K562 (cell line): ENCODE measurements around the gene COQ8A. TPM values are rescaled to one million over a fixed set of nuclear protein-coding genes. Genes with fewer than 3 reads are reported as not detected.
A peak's percentile ranks its signal among the peaks of the same experiment; 100 is the strongest.

Experiments
- ARNT ChIP-seq, 2 experiments: fragments of 450-650 bp; IDR thresholded peaks; 2 replicates each; pipeline ENCODE4 v1.6.1; 2016; ENCODE audit warnings: mild to moderate bottlenecking in 1 of 2
- CBX3 ChIP-seq, 2 experiments: IDR thresholded peaks; 1 replicate in 1 of 2; 2 replicates in 1 of 2; pipeline ENCODE4 v1.6.1; 2012; ENCODE audit warnings: inconsistent platforms in 2 of 2, low read length in 2 of 2, borderline replicate concordance in 1 of 2, control low read depth in 1 of 2
- CBX5 ChIP-seq: IDR thresholded peaks from 2 replicates; pipeline ENCODE4 v1.6.1; 2014; ENCODE audit warnings: low read depth, borderline replicate concordance
- CHD4 ChIP-seq: fragments of 200-600 bp; sonication (generic); IDR thresholded peaks from 3 replicates; pipeline ENCODE4 v1.6.1; 2012; ENCODE audit warnings: low read depth, mild to moderate bottlenecking, mixed read lengths, low read length, inconsistent platforms; ENCODE audit not compliant: insufficient read depth, insufficient replicate concordance, poor library complexity, severe bottlenecking
- FOXA3 ChIP-seq, 2 experiments: fragments of 450-650 bp in 1 of 2; sonication (generic) in 1 of 2; formaldehyde crosslinking; IDR thresholded peaks in 1 of 2; conservative IDR thresholded peaks in 1 of 2; 2 replicates each; pipeline versions ENCODE4 v1.4.0 to v1.8.0; 2020 to 2022; ENCODE audit warnings: mild to moderate bottlenecking in 2 of 2, missing genetic modification reagents in 1 of 2
- RBM14 ChIP-seq: fragments of 200-400 bp; formaldehyde crosslinking; IDR thresholded peaks from 2 replicates; pipeline ENCODE4 v1.6.1; 2018; ENCODE audit warnings: low read depth, mild to moderate bottlenecking, low read length, moderate library complexity, borderline replicate concordance; ENCODE audit not compliant: insufficient read depth
- RBM25 ChIP-seq: fragments of 200-400 bp; formaldehyde crosslinking; IDR thresholded peaks from 2 replicates; pipeline ENCODE4 v1.6.1; 2018; ENCODE audit warnings: low read length, low read depth, moderate library complexity; ENCODE audit not compliant: severe bottlenecking
- SAFB ChIP-seq: fragments of 200-400 bp; formaldehyde crosslinking; IDR thresholded peaks from 2 replicates; pipeline ENCODE4 v1.6.1; 2017; ENCODE audit warnings: low read depth, low read length, borderline replicate concordance
- SRSF9 ChIP-seq: fragments of 200-400 bp; formaldehyde crosslinking; IDR thresholded peaks from 2 replicates; pipeline ENCODE4 v1.6.1; 2017; ENCODE audit warnings: low read depth, low read length, borderline replicate concordance
- TRIM24 ChIP-seq, 2 experiments: fragments of 450-650 bp; IDR thresholded peaks; 2 replicates each; pipeline ENCODE4 v1.6.1; 2016
- TRIM28 ChIP-seq: fragments of 450-650 bp; IDR thresholded peaks from 2 replicates; pipeline ENCODE4 v1.6.1; 2017
- ZNF253 ChIP-seq: fragments of 250-450 bp; sonication (Bioruptor Pico); conservative IDR thresholded peaks from 2 replicates; pipeline ENCODE4 v1.6.1; 2021; ENCODE audit warnings: mild to moderate bottlenecking
- ZNF830 ChIP-seq: fragments of 250-450 bp; sonication (Bioruptor Pico); IDR thresholded peaks from 2 replicates; pipeline ENCODE4 v1.5.0; 2021; ENCODE audit warnings: mild to moderate bottlenecking
- polyA plus RNA-seq, 8 experiments: library from polyadenylated mRNA; depleted of rRNA in 4 of 8; stranded (reverse) in 5 of 8; unstranded in 3 of 8; fragments of >200 nt; fragmentation: Nextera tagmentation in 2 of 8; fragmentation: Illumina TruSeq in 1 of 8; extraction: Ambion mirVana in 2 of 8; extraction: Trizol in 1 of 8; gene quantifications; 2 replicates each; pipeline versions ENCODE4 v1.2.1 to v1.2.3, GENCODE V29; 2011 to 2014; ENCODE audit warnings: inconsistent platforms in 1 of 8, missing spikeins in 1 of 8
- total RNA-seq, 7 experiments: library from RNA; depleted of rRNA in 6 of 7; stranded (reverse); fragments of >200 nt in 6 of 7; fragmentation: Illumina TruSeq in 2 of 7; extraction: Trizol in 2 of 7; gene quantifications; 2 replicates each; pipeline versions ENCODE4 v1.2.1 to v1.2.3, GENCODE V29; 2011 to 2021; ENCODE audit warnings: low replicate concordance in 1 of 7
- TF ChIP-seq, protein P1 (sequence below): fragments of 450-650 bp; formaldehyde crosslinking; IDR thresholded peaks from 2 replicates; pipeline ENCODE4 v1.4.0; 2020; ENCODE audit warnings: mild to moderate bottlenecking, moderate library complexity
- TF ChIP-seq, protein P2 (sequence below): fragments of 250-450 bp; sonication (Bioruptor Pico); IDR thresholded peaks from 2 replicates; pipeline ENCODE4 v1.8.0; 2021; ENCODE audit warnings: mild to moderate bottlenecking, moderate library complexity
- TF ChIP-seq, protein P3 (sequence below): sonication (generic); formaldehyde crosslinking; IDR thresholded peaks from 2 replicates; pipeline ENCODE4 v1.8.1; 2022; ENCODE audit warnings: missing genetic modification reagents

Gene COQ8A
- total and polyA plus RNA-seq, 9 of the 15 experiments (the other 6 are each of a cell fraction or from before 2014, with no cell fraction given), result 2.6 to 54.3 (median 32.4) TPM

DNA sequence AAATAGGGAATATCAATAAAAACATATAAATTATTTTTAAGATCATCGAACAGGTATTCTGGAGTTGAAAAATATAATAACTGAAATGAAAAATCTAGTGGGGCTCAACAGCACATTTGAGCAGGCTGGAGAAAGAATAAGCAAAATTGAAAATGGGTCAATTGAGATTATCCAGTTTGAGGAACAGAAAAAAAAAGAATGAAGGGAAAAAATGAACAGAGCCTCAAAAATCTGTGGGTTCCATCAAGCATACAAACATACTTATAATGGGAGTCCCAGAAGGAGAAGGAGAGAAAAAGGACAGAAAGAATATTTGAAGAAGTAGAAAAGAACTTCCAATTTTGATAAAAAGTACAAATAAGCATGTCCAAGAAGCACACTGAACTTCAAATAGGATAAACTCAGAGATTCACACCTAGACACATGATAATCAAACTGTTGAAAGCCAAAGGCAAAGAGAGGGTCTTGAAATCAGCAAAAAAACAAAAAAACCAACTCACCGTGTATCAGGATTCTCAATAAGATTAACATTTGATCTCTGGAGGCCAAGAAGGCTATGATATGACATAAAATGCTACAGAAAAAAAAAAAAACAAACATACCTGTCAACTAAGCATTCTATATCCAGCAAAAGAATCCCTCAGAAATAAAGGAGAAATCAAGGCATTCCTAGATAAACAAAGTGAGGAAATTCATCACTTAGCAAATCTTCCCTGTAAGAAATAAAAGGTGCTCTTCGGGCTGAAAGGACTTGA is 5.4 kb upstream of the COQ8A start (continued):
- peak in 1 of 2 experiments; percentile 99; a peak in 2 of 3 replicates for TF ChIP-seq CBX3 (IDR thresholded peaks at IDR 0.05; ENCODE audit: borderline replicate concordance in 1 of 2, low read length in 2 of 2)
- TF ChIP-seq CHD4, result no peak
- TF ChIP-seq, protein P1, sequence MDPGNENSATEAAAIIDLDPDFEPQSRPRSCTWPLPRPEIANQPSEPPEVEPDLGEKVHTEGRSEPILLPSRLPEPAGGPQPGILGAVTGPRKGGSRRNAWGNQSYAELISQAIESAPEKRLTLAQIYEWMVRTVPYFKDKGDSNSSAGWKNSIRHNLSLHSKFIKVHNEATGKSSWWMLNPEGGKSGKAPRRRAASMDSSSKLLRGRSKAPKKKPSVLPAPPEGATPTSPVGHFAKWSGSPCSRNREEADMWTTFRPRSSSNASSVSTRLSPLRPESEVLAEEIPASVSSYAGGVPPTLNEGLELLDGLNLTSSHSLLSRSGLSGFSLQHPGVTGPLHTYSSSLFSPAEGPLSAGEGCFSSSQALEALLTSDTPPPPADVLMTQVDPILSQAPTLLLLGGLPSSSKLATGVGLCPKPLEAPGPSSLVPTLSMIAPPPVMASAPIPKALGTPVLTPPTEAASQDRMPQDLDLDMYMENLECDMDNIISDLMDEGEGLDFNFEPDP, result no peak
- TF ChIP-seq, protein P2, sequence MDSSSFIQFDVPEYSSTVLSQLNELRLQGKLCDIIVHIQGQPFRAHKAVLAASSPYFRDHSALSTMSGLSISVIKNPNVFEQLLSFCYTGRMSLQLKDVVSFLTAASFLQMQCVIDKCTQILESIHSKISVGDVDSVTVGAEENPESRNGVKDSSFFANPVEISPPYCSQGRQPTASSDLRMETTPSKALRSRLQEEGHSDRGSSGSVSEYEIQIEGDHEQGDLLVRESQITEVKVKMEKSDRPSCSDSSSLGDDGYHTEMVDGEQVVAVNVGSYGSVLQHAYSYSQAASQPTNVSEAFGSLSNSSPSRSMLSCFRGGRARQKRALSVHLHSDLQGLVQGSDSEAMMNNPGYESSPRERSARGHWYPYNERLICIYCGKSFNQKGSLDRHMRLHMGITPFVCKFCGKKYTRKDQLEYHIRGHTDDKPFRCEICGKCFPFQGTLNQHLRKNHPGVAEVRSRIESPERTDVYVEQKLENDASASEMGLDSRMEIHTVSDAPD (CRISPR knock-in tag), result no peak
- TF ChIP-seq, protein P3, sequence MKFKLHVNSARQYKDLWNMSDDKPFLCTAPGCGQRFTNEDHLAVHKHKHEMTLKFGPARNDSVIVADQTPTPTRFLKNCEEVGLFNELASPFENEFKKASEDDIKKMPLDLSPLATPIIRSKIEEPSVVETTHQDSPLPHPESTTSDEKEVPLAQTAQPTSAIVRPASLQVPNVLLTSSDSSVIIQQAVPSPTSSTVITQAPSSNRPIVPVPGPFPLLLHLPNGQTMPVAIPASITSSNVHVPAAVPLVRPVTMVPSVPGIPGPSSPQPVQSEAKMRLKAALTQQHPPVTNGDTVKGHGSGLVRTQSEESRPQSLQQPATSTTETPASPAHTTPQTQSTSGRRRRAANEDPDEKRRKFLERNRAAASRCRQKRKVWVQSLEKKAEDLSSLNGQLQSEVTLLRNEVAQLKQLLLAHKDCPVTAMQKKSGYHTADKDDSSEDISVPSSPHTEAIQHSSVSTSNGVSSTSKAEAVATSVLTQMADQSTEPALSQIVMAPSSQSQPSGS, result no peak
- TF ChIP-seq SAFB, result no peak
- TF ChIP-seq TRIM28, result peak; percentile 97
- no peak for TF ChIP-seq ZNF253 (CRISPR knock-in tag)
- TF ChIP-seq SRSF9, result no peak
- TF ChIP-seq CBX5, result peak; percentile 70
- TF ChIP-seq TRIM24 (IDR thresholded peaks at IDR 0.05), result peak in 1 of 2 experiments; percentile 77; a peak in 2 of 4 replicates
- no peak for TF ChIP-seq RBM14
- TF ChIP-seq FOXA3 (CRISPR knock-in tag; conservative IDR thresholded peaks at IDR 0.05 in 1 of 2, IDR thresholded peaks at IDR 0.05 in 1 of 2), result no peak
- TF ChIP-seq ARNT (IDR thresholded peaks at IDR 0.05), result 0 out of 4 replicates have a peak, but pooled peaks of 1 of the 2 experiments have one; percentile 58
- no peak for TF ChIP-seq ZNF830 (CRISPR knock-in tag)
- peak; percentile 50 for TF ChIP-seq RBM25
